HG03103 (cell line): ENCODE data around the gene KCTD8.
"Not testable (repeated sequence)": the region's sequence is repeated elsewhere in the genome, so short reads cannot be mapped to it uniquely, and the experiment has no call there.

Experiments used
- ATAC-seq: cut with Tn5 transposase; IDR thresholded peaks from one replicate; pipeline ENCODE4 v1.9.1; 2021; ENCODE audit warnings: low read depth; ENCODE audit not compliant: unreplicated experiment

KCTD8 gene

DNA sequence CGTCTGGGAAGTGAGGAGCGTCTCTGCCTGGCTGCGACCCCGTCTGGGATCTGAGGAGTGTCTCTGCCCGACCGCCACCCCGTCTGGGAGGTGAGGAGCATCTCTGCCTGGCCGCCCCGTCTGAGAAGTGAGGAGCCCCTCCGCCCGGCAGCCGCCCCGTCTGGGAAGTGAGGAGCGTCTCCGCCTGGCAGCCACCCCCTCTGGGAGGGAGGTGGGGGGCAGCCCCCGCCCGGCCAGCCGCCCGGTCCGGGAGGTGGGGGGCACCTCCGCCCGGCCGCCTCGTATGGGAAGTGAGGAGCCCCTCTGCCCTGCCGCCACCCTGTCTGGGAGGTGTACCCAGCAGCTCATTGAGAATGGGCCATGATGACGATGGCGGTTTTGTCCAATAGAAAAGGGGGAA is 280.8 kb downstream of the KCTD8 start:
- not testable (repeated sequence) for ATAC-seq

DNA sequence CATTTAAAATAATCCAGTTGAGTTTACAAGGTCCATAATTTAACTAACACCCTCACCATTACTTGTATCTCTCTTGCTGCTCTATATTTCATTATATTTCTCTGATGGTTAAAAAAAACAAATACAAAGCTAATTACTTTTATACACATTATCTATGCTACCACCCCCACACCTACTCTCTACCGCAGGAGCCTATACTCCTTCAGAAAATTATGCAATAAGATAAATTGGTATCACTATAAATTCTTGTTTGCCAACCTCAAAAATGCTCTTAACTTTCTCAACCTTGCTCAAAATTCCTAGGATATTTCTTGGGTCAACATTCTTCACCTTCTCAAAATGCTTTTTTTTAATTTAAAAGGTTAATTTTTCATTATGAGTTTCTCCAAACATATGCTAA is 282.7 kb downstream of the KCTD8 start:
- no peak for ATAC-seq

DNA sequence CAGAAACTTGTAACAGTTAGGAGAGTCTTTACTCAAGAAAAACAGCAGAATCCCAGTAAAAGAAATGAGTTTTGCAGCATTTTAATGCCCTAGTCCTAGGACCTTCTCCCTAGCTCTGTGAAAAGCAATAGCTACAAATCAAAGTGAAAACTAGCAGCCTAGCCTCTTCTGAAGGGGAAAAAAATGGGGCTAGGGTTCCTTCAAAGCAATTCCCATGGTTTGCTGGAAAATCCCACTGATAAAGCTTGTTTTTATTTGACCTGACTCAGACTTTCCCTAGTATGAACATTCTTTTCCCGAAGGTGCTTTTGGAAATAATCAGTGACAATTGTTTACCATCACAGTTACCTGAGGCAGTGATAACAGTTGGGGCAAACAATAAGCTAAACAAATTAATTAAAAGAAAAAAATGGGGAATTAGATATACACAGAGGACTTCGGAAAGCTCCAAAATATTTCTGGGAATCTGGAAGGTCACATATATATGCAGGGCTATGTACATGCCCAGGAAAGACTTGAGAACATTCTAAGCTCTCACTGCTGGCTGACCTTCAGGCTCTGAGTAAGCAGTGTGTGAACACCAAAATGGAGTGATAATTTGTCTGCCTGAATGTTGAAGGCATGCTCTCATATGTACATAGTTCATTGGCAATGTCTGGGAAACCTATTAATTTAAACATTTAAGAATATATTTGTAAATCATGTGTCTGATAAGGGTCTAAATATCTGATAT is 285.9 kb downstream of the KCTD8 start:
- ATAC-seq: no peak

DNA sequence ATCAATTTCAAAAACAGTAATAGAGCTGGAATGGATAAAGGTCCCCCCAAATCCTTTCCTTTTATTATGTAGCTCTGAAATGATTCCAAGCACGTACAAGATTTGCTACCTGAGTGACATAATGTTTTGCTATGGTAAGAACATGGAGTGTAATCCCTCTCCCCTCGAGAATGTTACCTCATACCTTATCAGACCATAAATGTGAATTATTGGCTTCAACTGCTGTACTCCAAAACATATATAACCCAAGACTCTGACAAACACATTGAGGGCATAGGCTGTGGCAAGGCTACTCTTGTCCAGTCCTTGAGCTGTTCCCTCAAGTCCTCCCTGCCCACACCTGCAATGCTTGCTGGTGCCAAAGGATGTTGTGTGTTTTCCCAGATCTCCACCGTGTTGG is 286.9 kb downstream of the KCTD8 start:
- no peak for ATAC-seq

DNA sequence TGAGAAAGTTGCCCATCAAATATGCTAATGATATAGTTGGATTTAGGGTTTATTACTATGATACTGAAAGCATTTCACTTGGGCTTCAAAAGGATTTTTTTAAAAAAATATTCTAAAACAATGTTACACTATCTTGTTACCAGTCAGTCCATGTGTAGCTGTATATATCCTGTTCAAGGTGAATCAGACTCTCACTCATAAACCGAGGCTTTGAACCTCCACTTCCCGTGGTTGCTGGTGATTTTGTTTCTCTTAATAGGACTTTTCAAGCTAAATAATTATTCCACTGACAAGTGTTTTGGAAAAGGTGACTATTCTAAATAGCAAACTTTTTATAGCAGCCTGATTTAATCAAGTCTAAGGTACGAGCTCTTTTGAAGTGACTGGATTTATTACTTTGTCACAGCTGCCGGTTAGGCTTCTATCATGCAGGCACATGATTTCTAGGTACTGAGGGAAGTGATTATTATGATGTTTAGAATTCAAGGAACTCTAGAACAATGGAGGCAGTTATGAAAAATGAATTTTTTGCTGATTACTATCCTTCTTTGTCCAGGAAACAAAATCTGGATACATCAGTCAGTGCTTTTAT is 287.7 kb downstream of the KCTD8 start:
- no peak for ATAC-seq

DNA sequence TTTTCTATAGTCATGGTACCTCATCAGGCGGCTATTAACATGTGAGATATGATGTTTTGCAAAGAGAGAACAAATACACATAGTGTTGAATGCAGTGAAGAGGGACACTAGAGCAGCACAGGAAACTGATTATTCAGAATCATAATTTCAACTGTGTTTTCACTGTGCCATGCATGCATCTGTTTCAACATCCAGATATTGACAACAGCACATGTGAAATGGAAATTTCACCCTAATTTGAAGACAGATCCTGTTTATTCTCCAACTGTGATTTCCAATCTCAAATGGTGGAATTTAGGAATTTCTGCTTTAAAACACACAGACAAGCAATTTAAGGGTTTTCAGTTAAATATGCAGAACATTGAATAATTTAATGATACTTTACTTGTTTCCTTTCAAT is 288.6 kb downstream of the KCTD8 start:
- ATAC-seq: no peak

DNA sequence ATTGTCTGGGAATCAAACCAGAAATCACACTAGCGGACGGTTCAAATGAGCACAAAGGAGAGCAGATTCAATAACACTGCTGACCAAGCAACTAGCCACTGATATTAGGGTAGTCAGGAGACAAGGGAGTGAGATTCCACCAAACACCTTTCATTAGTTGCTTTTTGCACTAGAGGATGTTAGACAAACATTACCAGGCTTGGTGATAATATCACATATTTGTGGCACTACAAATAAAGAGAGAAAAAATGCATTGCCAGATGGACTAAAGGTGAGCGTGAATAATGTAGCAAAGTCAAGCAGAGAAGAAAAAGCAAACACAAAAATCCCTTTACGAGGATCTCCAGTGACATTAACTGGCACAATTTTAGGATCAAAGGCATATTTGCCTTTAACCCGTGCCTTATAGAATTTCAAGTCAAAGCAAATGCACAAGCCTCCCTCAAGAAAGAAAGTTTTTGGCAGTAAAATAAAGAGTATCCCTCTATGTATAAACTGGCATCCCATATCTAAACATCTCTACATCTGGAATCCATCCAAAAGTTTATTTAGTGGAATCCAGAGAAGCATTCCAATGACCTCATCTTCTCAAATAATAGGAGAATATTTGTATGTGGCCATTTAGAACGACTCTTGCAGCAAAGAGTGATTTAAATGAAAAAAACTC is 290.9 kb downstream of the KCTD8 start:
- ATAC-seq: no peak

DNA sequence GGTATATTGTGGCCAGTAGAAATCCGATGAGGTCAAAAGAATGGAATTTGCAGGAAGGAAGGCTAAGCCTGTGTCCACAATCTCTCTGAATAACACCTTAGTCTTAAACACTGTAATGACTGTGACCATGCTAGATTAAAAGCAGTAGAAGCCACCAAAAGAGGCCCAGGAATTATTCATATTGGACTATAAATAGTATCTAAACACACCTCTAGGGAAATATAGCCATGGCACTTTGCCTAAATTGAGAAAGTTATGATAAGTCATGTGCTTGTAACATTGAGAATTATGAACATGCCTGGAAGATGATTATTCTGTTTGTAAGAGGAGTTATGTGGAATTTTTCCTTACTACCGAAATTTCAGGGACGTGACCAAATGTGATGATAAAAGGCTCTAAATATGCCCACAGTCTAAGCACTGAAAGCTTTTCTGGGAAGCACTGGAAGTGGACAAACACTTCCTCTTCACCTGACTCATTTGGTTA is 298.5 kb downstream of the KCTD8 start:
- ATAC-seq: no peak

DNA sequence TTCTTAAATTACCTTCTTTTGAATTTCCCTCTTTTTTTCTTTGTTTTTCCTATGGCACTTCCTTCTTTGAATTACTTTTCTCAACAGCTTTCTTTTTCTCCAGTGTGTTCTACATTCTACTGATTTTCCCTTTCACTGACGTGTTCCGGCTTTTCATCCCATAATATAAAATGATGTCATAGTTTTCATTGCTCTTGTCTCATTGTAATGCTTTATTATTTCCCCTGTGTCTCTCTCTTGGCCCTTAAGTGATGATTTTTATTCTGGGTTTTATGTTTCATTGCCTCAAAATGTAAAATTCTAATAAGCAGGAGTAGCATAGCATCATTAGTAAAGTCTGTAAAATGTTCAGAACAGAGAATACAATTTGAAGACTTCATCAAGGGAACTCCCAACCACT is 299.3 kb downstream of the KCTD8 start:
- ATAC-seq: no peak

DNA sequence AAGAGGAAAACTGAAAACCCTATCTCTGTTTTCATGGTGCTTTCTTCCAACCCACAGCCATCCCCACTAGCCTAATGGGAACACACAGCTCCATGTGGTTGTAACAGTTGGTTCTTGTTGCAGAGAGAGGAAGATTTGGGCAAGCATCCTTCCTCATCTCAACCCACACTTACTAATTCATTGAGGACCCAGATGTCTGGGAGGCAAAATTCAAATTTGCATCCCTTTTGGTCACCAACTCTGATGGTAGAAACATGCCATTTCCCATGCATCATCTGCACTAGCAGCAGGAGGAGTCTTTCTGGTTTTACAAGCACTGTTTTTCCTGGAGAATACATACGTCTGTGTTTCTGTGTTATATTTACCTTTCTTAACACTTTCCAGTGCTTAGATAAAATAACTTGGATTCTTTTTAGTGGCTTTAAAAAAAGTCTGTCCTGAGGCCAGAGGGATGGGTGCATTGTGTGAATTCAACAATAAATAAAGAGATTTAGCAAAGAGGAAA is 301.0 kb downstream of the KCTD8 start:
- ATAC-seq: no peak

DNA sequence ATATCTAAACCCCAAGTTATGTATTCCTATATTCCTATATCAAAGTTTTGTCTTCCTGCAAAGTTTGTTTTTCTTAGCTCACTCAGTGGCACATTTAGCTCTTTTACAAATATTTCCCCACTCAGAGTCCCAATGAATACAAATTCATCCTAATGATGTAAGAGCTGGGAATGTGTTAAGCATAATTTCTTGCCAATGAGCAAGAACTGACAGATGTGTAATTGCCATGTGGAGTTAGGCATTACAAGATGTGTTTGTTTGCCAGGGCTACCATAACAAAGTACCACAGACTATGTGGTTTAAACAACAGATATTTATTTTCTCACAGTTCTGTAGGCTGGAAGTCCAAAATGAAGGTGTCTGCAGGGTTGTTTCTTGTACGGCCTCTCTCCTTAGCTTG is 302.1 kb downstream of the KCTD8 start:
- no peak for ATAC-seq

DNA sequence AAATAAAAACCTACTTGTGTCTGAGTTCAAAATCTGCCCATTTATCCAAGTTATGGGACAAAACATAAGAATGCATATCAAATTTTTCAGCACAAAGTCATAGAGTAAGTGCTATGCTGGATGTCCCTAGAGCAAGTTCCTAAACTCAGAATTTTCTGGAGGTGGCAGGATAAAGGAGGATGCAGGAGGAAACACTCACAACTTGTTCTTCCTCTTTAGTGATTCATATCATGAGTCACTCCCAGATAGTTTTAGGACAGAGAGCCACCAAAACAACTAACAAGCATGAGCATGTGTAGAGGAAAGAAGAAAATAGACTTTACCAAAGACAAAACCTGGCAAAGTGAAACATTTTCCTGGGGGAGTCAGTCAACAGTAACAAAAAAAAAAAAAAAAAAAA is 302.7 kb downstream of the KCTD8 start:
- ATAC-seq: no peak

DNA sequence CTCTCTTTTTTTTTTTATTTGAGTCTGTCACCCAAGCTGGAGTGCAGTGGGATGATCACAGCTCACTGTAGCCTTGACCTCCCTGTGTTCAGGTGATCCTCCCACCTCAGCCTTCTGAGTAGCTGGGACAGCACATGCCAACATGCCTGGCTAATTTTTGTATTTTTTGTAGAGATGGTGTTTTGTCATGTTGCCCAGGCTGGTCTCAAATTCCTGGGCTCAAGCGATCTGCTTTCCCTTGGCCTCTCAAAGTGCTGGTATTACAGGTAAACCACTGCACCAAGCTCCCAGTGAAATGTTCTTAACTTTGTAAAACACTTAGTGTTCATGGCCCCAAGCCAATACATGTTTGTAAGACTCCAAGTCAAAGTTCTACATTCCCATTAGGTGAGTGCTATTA is 316.1 kb downstream of the KCTD8 start:
- no peak for ATAC-seq
